ENCODE data around the gene CELF4. TPM values are rescaled to one million over a fixed set of nuclear protein-coding genes. Genes with fewer than 3 reads are reported as not detected.

Gene CELF4
- total and polyA plus RNA-seq, 2 donors (not counting 1 experiment from before 2014, with no cell fraction given) = 0.17 TPM; not detected in 1

GRCh38 chr18:37305066-37305465, 260.5 kb downstream of the CELF4 start:
- no peaks in the 10 kb centered on the region for H4K20me1 ChIP-seq (ENCODE audit: control insufficient read depth, extremely low read depth, insufficient read depth, low read length)
- no peaks in the 10 kb centered on the region for H3K27me3 ChIP-seq (ENCODE audit: control insufficient read depth, insufficient read depth, low read length)
- H2AFZ ChIP-seq (ENCODE audit: low read length) = no peak overlapping the region
- H3K9me3 ChIP-seq (ENCODE audit: control insufficient read depth, insufficient read depth, low read depth, low read length) = no peaks in the 10 kb centered on the region
- H3K36me3 ChIP-seq (ENCODE audit: control insufficient read depth, insufficient read depth, low read length) = no peaks in the 10 kb centered on the region
- no peaks in the 10 kb centered on the region for H3K79me2 ChIP-seq (ENCODE audit: control insufficient read depth, insufficient read depth, low read length)
- no peak overlapping the region for H3K9ac ChIP-seq (ENCODE audit: insufficient read depth, low read length)
- H3K27ac ChIP-seq (ENCODE audit: insufficient read depth, low read length) = no peak overlapping the region
- no peak overlapping the region for H3K4me3 ChIP-seq (replicated peaks in 1 of 4; ENCODE audit: control extremely low read depth in 1 of 4, insufficient read depth in 1 of 4, low read depth in 3 of 4, low read length in 4 of 4)
- no peak overlapping the region for H3K4me2 ChIP-seq (ENCODE audit: extremely low read depth, insufficient read depth, low read length)
- no peak for DNase-seq (ENCODE audit: low read depth in 2 of 2)
- TF ChIP-seq EZH2 (IDR thresholded peaks at IDR 0.05; ENCODE audit: low read length, missing control alignments) = no peak
- TF ChIP-seq CTCF (conservative IDR thresholded peaks at IDR 0.05 in 1 of 2, IDR thresholded peaks at IDR 0.05 in 1 of 2; ENCODE audit: low read depth in 1 of 2, low read length in 2 of 2) = no peak
- H3K4me1 ChIP-seq (ENCODE audit: control insufficient read depth, extremely low read depth, insufficient read depth, low read length) = no peaks in the 10 kb centered on the region

- no peak overlapping the region for H3K9ac ChIP-seq (ENCODE audit: insufficient read depth, low read length)
- H3K27me3 ChIP-seq (ENCODE audit: control insufficient read depth, insufficient read depth, low read length) = no peaks in the 10 kb centered on the region
- no peaks in the 10 kb centered on the region for H3K9me3 ChIP-seq (ENCODE audit: control insufficient read depth, insufficient read depth, low read depth, low read length)
- peaks cover 5% of the 10 kb centered on the region for H3K4me1 ChIP-seq (ENCODE audit: control insufficient read depth, extremely low read depth, insufficient read depth, low read length)
- DNase-seq (ENCODE audit: low read depth in 2 of 2) = no peak
- H3K4me3 ChIP-seq (replicated peaks in 1 of 4; ENCODE audit: control extremely low read depth in 1 of 4, insufficient read depth in 1 of 4, low read depth in 3 of 4, low read length in 4 of 4) = no peak overlapping the region
- H4K20me1 ChIP-seq (ENCODE audit: control insufficient read depth, extremely low read depth, insufficient read depth, low read length) = no peaks in the 10 kb centered on the region
- no peak overlapping the region for H3K27ac ChIP-seq (ENCODE audit: insufficient read depth, low read length)
- no peak overlapping the region for H2AFZ ChIP-seq (ENCODE audit: low read length)
- no peaks in the 10 kb centered on the region for H3K36me3 ChIP-seq (ENCODE audit: control insufficient read depth, insufficient read depth, low read length)
- no peak overlapping the region for H3K4me2 ChIP-seq (ENCODE audit: extremely low read depth, insufficient read depth, low read length)
- no peak for TF ChIP-seq CTCF (conservative IDR thresholded peaks at IDR 0.05 in 1 of 2, IDR thresholded peaks at IDR 0.05 in 1 of 2; ENCODE audit: low read depth in 1 of 2, low read length in 2 of 2)
- TF ChIP-seq EZH2 (IDR thresholded peaks at IDR 0.05; ENCODE audit: low read length, missing control alignments) = no peak
- no peaks in the 10 kb centered on the region for H3K79me2 ChIP-seq (ENCODE audit: control insufficient read depth, insufficient read depth, low read length)
Observed at GRCh38 chr18:37304012-37304680, 261.5 kb downstream of the CELF4 start.

GRCh38 chr18:37303009-37303408, 262.6 kb downstream of the CELF4 start:
- Histone ChIP-seq H3K79me2 (ENCODE audit: control insufficient read depth, insufficient read depth, low read length) (no peaks in the 10 kb centered on the region), H3K4me3 (replicated peaks in 1 of 4; ENCODE audit: control extremely low read depth in 1 of 4, insufficient read depth in 1 of 4, low read depth in 3 of 4, low read length in 4 of 4) (no peak overlapping the region), H3K9me3 (ENCODE audit: control insufficient read depth, insufficient read depth, low read depth, low read length) (no peaks in the 10 kb centered on the region), H3K36me3 (ENCODE audit: control insufficient read depth, insufficient read depth, low read length) (no peaks in the 10 kb centered on the region), H3K4me2 (ENCODE audit: extremely low read depth, insufficient read depth, low read length) (no peak overlapping the region), H4K20me1 (ENCODE audit: control insufficient read depth, extremely low read depth, insufficient read depth, low read length) (no peaks in the 10 kb centered on the region), H3K4me1 (ENCODE audit: control insufficient read depth, extremely low read depth, insufficient read depth, low read length) (peaks cover 7% of the 10 kb centered on the region), H3K27me3 (ENCODE audit: control insufficient read depth, insufficient read depth, low read length) (no peaks in the 10 kb centered on the region), H3K27ac (ENCODE audit: insufficient read depth, low read length) (no peak overlapping the region), H2AFZ (ENCODE audit: low read length) (no peak overlapping the region), H3K9ac (ENCODE audit: insufficient read depth, low read length) (no peak overlapping the region)
- DNase-seq (ENCODE audit: low read depth in 2 of 2) = no peak
- TF ChIP-seq CTCF (conservative IDR thresholded peaks at IDR 0.05 in 1 of 2, IDR thresholded peaks at IDR 0.05 in 1 of 2; ENCODE audit: low read depth in 1 of 2, low read length in 2 of 2) (no peak), EZH2 (IDR thresholded peaks at IDR 0.05; ENCODE audit: low read length, missing control alignments) (no peak)
